Ascending aorta (tissue), 2 donors: ENCODE results near the gene RREB1. TPM values are rescaled to one million over a fixed set of nuclear protein-coding genes. Genes with fewer than 3 reads are reported as not detected.

Experiments
- DNase-seq, 2 donors: peaks; one replicate each; pipeline ENCODE4 v3.0.0-alpha.2; 2019; ENCODE audit warnings: low spot score in 2 of 2
- H3K27ac ChIP-seq, 2 donors: fragments of 200-600 bp; sonication (generic); one replicate each; pipeline ENCODE4 v1.5.1; 2016 to 2017; ENCODE audit warnings: mild to moderate bottlenecking in 1 of 2
- H3K27me3 ChIP-seq: fragments of 200-600 bp; sonication (generic); one replicate; pipeline ENCODE4 v1.5.1; 2017
- H3K36me3 ChIP-seq, 2 donors: fragments of 200-600 bp; sonication (generic); one replicate each; pipeline ENCODE4 v1.5.1; 2016
- H3K4me1 ChIP-seq, 2 donors: fragments of 200-600 bp; sonication (generic); one replicate each; pipeline ENCODE4 v1.5.1; 2016 to 2017; ENCODE audit warnings: mild to moderate bottlenecking in 1 of 2
- H3K4me3 ChIP-seq, 2 donors: fragments of 200-600 bp; sonication (generic); one replicate each; pipeline ENCODE4 v1.5.1; 2016 to 2017; ENCODE audit warnings: mild to moderate bottlenecking in 1 of 2
- H3K9me3 ChIP-seq, 2 donors: fragments of 200-600 bp; sonication (generic); one replicate each; pipeline ENCODE4 v1.5.1; 2016
- CTCF ChIP-seq, 3 experiments: fragments of 200-600 bp in 2 of 3; fragments of 450-650 bp in 1 of 3; sonication (generic) in 2 of 3; IDR thresholded peaks; one replicate each; pipeline ENCODE4 v1.5.1; 2016 to 2019; ENCODE audit warnings: antibody characterized with exemption in 3 of 3, mild to moderate bottlenecking in 1 of 3, moderate library complexity in 1 of 3
- intact Hi-C: fragments of 100-400 bp; cut with DNase I; formaldehyde crosslinking; loops from one replicate; pipeline ENCODE4 v1.15.1; 2023
- total RNA-seq: library from RNA; depleted of rRNA; stranded (reverse); fragments of >200 nt; gene quantifications from one replicate; pipeline ENCODE4 v1.1.0, GENCODE V29; 2016

RREB1 gene
- total RNA-seq, 1 donor from 2014 or later = 48.9 TPM

GRCh38 chr6:7185561-7185960 is 77.8 kb downstream of the RREB1 start:
- intact Hi-C loops = no loop called here
- Histone ChIP-seq H3K4me1 (no peaks in the 10 kb centered on the region), H3K27me3 (no peaks in the 10 kb centered on the region), H3K9me3 (no peaks in the 10 kb centered on the region), H3K27ac (no peak overlapping the region), H3K4me3 (no peak overlapping the region), H3K36me3 (peaks cover 20 to 69% of the 10 kb centered on the region in 2 donors)
- no peak for TF ChIP-seq CTCF (IDR thresholded peaks at IDR 0.05)
- no peak for DNase-seq

GRCh38 chr6:7188492-7188891 is 80.7 kb downstream of the RREB1 start:
- no peak for TF ChIP-seq CTCF (IDR thresholded peaks at IDR 0.05)
- H3K27ac ChIP-seq = no peak overlapping the region

GRCh38 chr6:7189101-7189758 is 81.5 kb downstream of the RREB1 start:
- intact Hi-C loops = no loop called here
- TF ChIP-seq CTCF (IDR thresholded peaks at IDR 0.05) = no peak
- no peak overlapping the region for H3K27ac ChIP-seq

More at GRCh38 chr6:7188492-7188891, 80.7 kb downstream of the RREB1 start:
- Histone ChIP-seq H3K36me3 (peaks cover 9 to 43% of the 10 kb centered on the region in 2 donors), H3K4me3 (no peak overlapping the region), H3K27me3 (no peaks in the 10 kb centered on the region), H3K9me3 (no peaks in the 10 kb centered on the region), H3K4me1 (no peaks in the 10 kb centered on the region)
- intact Hi-C loops = no loop called here
- DNase-seq = no peak

GRCh38 chr6:7190791-7191190 is 83.0 kb downstream of the RREB1 start:
- no peak for DNase-seq
- Histone ChIP-seq H3K27ac (no peak overlapping the region), H3K4me1 (peaks cover 0 to 7% of the 10 kb centered on the region in 2 donors), H3K27me3 (no peaks in the 10 kb centered on the region), H3K9me3 (no peaks in the 10 kb centered on the region), H3K4me3 (no peak overlapping the region), H3K36me3 (peaks cover 6 to 33% of the 10 kb centered on the region in 2 donors)
- TF ChIP-seq CTCF (IDR thresholded peaks at IDR 0.05) = no peak
- intact Hi-C loops = no loop called here

More at GRCh38 chr6:7189101-7189758, 81.5 kb downstream of the RREB1 start:
- no peak for DNase-seq
- H3K27me3 ChIP-seq = no peaks in the 10 kb centered on the region
- no peaks in the 10 kb centered on the region for H3K4me1 ChIP-seq
- H3K4me3 ChIP-seq = no peak overlapping the region
- no peaks in the 10 kb centered on the region for H3K9me3 ChIP-seq
- peaks cover 6 to 40% of the 10 kb centered on the region in 2 donors for H3K36me3 ChIP-seq

- H3K36me3 ChIP-seq = peaks cover 6 to 23% of the 10 kb centered on the region in 2 donors
- TF ChIP-seq CTCF (IDR thresholded peaks at IDR 0.05) = no peak
- H3K27me3 ChIP-seq = no peaks in the 10 kb centered on the region
These were observed 85.4 kb downstream of the RREB1 start for GRCh38 chr6:7193122-7193521.

More at GRCh38 chr6:7193122-7193521, 85.4 kb downstream of the RREB1 start:
- Histone ChIP-seq H3K4me1 (peaks cover 0 to 7% of the 10 kb centered on the region in 2 donors), H3K4me3 (no peak overlapping the region), H3K27ac (no peak overlapping the region), H3K9me3 (no peaks in the 10 kb centered on the region)
- no peak for DNase-seq
- intact Hi-C loops = no loop called here
